Neuronal stem cell (in vitro differentiated cells): ENCODE data around the gene PIM3.

ENCODE experiments used
- DNase-seq: peaks from one replicate; pipeline ENCODE4 v3.0.0-alpha.2; 2013; ENCODE audit warnings: low spot score
- H2AFZ ChIP-seq: one replicate; pipeline ENCODE4 v1.6.1; 2013; ENCODE audit warnings: mild to moderate bottlenecking, low read length, inconsistent platforms
- H2AK5ac ChIP-seq: 2 replicates; pipeline ENCODE4 v1.6.1; 2013; ENCODE audit warnings: low read depth, mild to moderate bottlenecking, inconsistent platforms, low read length, moderate library complexity, mixed read lengths
- H2BK120ac ChIP-seq: 2 replicates; pipeline ENCODE4 v1.6.1; 2013; ENCODE audit warnings: low read depth, mild to moderate bottlenecking, inconsistent platforms, low read length, moderate library complexity, mixed read lengths
- H2BK12ac ChIP-seq: one replicate; pipeline ENCODE4 v1.6.1; 2013; ENCODE audit warnings: low read length, inconsistent platforms
- H2BK15ac ChIP-seq: 2 replicates; pipeline ENCODE4 v1.6.1; 2013; ENCODE audit warnings: mild to moderate bottlenecking, low read length, inconsistent platforms, mixed read lengths
- H2BK5ac ChIP-seq: one replicate; pipeline ENCODE4 v1.6.1; 2013; ENCODE audit warnings: inconsistent platforms, mild to moderate bottlenecking, low read length, moderate library complexity
- H3K14ac ChIP-seq: one replicate; pipeline ENCODE4 v1.6.1; 2013; ENCODE audit warnings: low read length, inconsistent platforms
- H3K18ac ChIP-seq: 2 replicates; pipeline ENCODE4 v1.6.1; 2013; ENCODE audit warnings: low read length, inconsistent platforms
- H3K23ac ChIP-seq: 2 replicates; pipeline ENCODE4 v1.6.1; 2013; ENCODE audit warnings: low read depth, mild to moderate bottlenecking, mixed read lengths, low read length, inconsistent platforms; ENCODE audit not compliant: poor library complexity
- H3K27ac ChIP-seq: replicated peaks from 3 replicates; pipeline ENCODE4 v1.5.1; 2013; ENCODE audit warnings: low read length, inconsistent platforms
- H3K27me3 ChIP-seq, 3 experiments: 2 replicates each; pipeline ENCODE4 v1.6.1; 2013; ENCODE audit warnings: low read length in 3 of 3, mild to moderate bottlenecking in 2 of 3, inconsistent platforms in 1 of 3, low read depth in 1 of 3, mixed read lengths in 1 of 3, moderate library complexity in 1 of 3; ENCODE audit not compliant: control insufficient read depth in 3 of 3, insufficient read depth in 3 of 3
- H3K36me3 ChIP-seq, 2 donors: replicated peaks in 1 of 2; 2 replicates each; pipeline ENCODE4 v1.6.1; 2013; ENCODE audit warnings: low read length in 2 of 2; ENCODE audit not compliant: control insufficient read depth in 2 of 2, insufficient read depth in 2 of 2
- H3K4ac ChIP-seq: 2 replicates; pipeline ENCODE4 v1.6.1; 2013; ENCODE audit warnings: inconsistent platforms, mild to moderate bottlenecking, low read length, moderate library complexity
- H3K4me1 ChIP-seq, 2 donors: 1 replicate in 1 of 2; 2 replicates in 1 of 2; pipeline ENCODE4 v1.6.1; 2013; ENCODE audit warnings: low read length in 2 of 2, low read depth in 1 of 2; ENCODE audit not compliant: control insufficient read depth in 2 of 2, insufficient read depth in 1 of 2
- H3K4me2 ChIP-seq: one replicate; pipeline ENCODE4 v1.6.1; 2013; ENCODE audit warnings: mild to moderate bottlenecking, low read length, inconsistent platforms; ENCODE audit not compliant: insufficient read depth, poor library complexity, severe bottlenecking
- H3K4me3 ChIP-seq, 2 donors: 2 replicates each; pipeline ENCODE4 v1.5.1; 2013; ENCODE audit warnings: low read length in 2 of 2, mild to moderate bottlenecking in 2 of 2, inconsistent platforms in 1 of 2, moderate library complexity in 1 of 2
- H3K79me1 ChIP-seq: one replicate; pipeline ENCODE4 v1.6.1; 2013; ENCODE audit warnings: low read depth, mild to moderate bottlenecking, inconsistent platforms, low read length, moderate library complexity
- H3K9ac ChIP-seq: one replicate; pipeline ENCODE4 v1.6.1; 2013; ENCODE audit warnings: mild to moderate bottlenecking, low read depth, low read length, inconsistent platforms; ENCODE audit not compliant: poor library complexity
- H3K9me3 ChIP-seq, 2 donors: replicated peaks in 1 of 2; 2 replicates each; pipeline versions ENCODE3 to v1.6.1; 2013; ENCODE audit warnings: low read length in 2 of 2, mild to moderate bottlenecking in 2 of 2, inconsistent platforms in 1 of 2, low read depth in 1 of 2, mixed read lengths in 1 of 2, moderate library complexity in 1 of 2; ENCODE audit not compliant: control insufficient read depth in 2 of 2, insufficient read depth in 1 of 2
- H4K8ac ChIP-seq: one replicate; pipeline ENCODE4 v1.6.1; 2013; ENCODE audit warnings: low read depth, mild to moderate bottlenecking, inconsistent platforms, low read length, moderate library complexity
- H4K91ac ChIP-seq: one replicate; pipeline ENCODE4 v1.6.1; 2013; ENCODE audit warnings: low read length, low read depth, mild to moderate bottlenecking, inconsistent platforms; ENCODE audit not compliant: poor library complexity
- WGBS, 2 donors: extraction: QIAGEN DNeasy Blood & Tissue Kit; methylation state at CpG; one replicate each; pipeline ENCODE4 v1.1.7; 2013; ENCODE audit warnings: missing lambda C conversion rate in 2 of 2, mixed read lengths in 1 of 2; ENCODE audit not compliant: insufficient read length in 2 of 2, insufficient replicate concordance in 1 of 2; ENCODE audit errors: extremely low coverage in 2 of 2; 5-methylcytosine and 5-hydroxymethylcytosine counted together

The PIM3 gene

DNA sequence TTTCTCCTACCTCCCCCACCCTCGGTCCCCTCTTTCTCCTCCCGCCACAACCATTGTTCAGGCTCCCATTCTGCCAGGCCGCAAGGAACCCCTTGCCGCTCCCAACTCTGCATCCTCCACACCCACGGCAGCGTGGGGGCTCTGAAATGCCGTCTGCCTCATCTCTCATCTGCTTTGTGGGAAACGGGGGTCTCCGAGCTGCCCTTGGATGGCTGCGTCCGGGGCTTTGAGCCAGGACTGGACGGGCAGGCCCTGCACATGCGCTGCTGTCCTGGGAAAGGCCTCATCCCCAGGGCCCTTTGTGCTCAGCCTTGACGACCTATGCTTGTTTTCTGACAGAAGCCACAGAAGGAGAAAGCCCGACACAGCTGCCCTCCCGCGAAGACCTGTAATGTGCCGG, 33.7 kb upstream of the PIM3 start:
- H3K9ac ChIP-seq = peak overlapping the region; percentile 7
- H3K4ac ChIP-seq = no peak overlapping the region
- peak overlapping the region; percentile 95 for H2AFZ ChIP-seq
- H3K27ac ChIP-seq = peak overlapping the region; percentile 36
- peaks cover 3 to 5% of the 10 kb centered on the region in 2 donors for H3K4me1 ChIP-seq
- no peak overlapping the region for H2BK15ac ChIP-seq
- peaks cover 5 to 6% of the 10 kb centered on the region in 2 donors for H3K36me3 ChIP-seq
- H2BK5ac ChIP-seq = no peak overlapping the region
- H3K4me2 ChIP-seq = no peak overlapping the region
- no peak overlapping the region for H2BK12ac ChIP-seq
- H3K27me3 ChIP-seq = peaks cover 0 to 12% (median 10%) of the 10 kb centered on the region in 3 experiments
- no peak overlapping the region for H3K23ac ChIP-seq
- no peak overlapping the region for H2AK5ac ChIP-seq
- H3K4me3 ChIP-seq = no peak overlapping the region
- peak overlapping the region; percentile 12 for H3K18ac ChIP-seq
- no CpG with 5 or more reads among the region's 18 CpGs for WGBS, 2 donors
- no peak overlapping the region for H4K91ac ChIP-seq
- DNase-seq = no peak
- H2BK120ac ChIP-seq = no peak overlapping the region
- no peak overlapping the region for H3K14ac ChIP-seq
- H3K9me3 ChIP-seq = no peaks in the 10 kb centered on the region
- H4K8ac ChIP-seq = no peak overlapping the region
- H3K79me1 ChIP-seq = peaks cover 3% of the 10 kb centered on the region

DNA sequence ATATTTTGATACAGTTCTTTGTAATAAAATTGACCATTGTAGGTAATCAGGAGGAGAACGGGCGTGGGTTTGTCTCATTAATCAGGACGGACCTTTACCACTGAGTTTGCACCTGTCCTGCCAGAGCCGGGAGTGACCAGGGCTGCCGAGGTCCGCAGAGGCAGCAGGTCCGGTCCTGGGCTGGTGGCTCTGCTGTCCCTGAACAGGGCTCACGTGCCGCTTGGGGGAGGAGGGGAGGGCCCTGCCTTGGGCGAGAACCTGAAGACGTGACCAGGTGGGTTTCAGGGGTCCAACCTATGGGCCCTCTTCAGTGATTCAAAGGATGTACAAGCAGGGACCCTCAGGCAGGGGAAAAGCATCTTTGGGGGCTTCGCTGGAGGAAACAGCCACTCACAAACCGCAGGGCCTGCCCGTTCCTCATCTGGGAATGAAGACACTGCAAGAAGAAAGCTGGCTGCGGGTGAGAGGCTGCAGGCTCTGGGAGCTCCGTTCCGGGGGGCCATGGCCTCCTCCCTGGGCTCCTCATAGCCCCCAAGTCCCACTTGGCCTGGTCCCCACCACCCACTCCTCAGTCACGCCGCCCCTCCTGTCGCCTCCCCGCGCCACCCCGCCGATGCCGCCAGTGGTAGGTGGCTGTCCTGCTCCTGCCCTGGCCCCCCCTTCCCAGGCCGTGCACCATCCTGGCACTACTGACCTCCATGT, 32.9 kb upstream of the PIM3 start:
- Histone ChIP-seq H3K9me3 (no peaks in the 10 kb centered on the region), H3K27me3 (peaks cover 0 to 12% (median 10%) of the 10 kb centered on the region in 3 experiments), H2AK5ac (peak overlapping the region; percentile 75), H2BK12ac (peak overlapping the region; percentile 58), H3K4me2 (no peak overlapping the region), H3K27ac (no peak overlapping the region), H2AFZ (peak overlapping the region; percentile 95), H3K9ac (no peak overlapping the region), H3K36me3 (peaks cover 5 to 6% of the 10 kb centered on the region in 2 donors), H2BK5ac (peak overlapping the region; percentile 66), H3K79me1 (peaks cover 3% of the 10 kb centered on the region), H3K4me3 (no peak overlapping the region), H3K4me1 (peaks cover 3 to 5% of the 10 kb centered on the region in 2 donors), H3K23ac (peak overlapping the region; percentile 80), H4K91ac (peak overlapping the region; percentile 3), H3K4ac (no peak overlapping the region), H4K8ac (peak overlapping the region; percentile 43), H2BK120ac (no peak overlapping the region), H3K18ac (peak overlapping the region; percentile 80), H2BK15ac (peak overlapping the region; percentile 75), H3K14ac (no peak overlapping the region)
- no CpG with 5 or more reads among the region's 26 CpGs for WGBS, 2 donors
- no peak for DNase-seq

DNA sequence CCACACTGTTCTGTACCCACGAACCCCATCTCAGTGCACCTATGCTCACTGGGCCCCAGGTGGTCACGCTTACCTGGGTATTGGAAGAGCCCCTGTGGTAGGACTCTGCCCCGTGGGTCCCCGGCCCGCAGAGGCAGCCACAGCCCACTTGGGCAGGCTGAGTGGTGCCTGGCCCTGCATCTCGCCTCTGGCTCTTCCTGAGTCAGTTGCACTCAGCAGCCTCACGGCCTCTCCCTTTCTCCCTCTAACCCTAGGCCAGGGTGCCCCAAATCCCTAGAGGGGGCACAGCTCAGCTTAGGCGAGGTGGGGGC, 32.4 kb upstream of the PIM3 start:
- peaks cover 5 to 6% of the 10 kb centered on the region in 2 donors for H3K36me3 ChIP-seq
- WGBS, 2 donors = no CpG with 5 or more reads among the region's 8 CpGs
- H3K4me1 ChIP-seq = peaks cover 3 to 5% of the 10 kb centered on the region in 2 donors
- peak overlapping the region; percentile 66 for H2BK5ac ChIP-seq
- H3K18ac ChIP-seq = peak overlapping the region; percentile 38
- H3K27ac ChIP-seq = no peak overlapping the region
- no peak for DNase-seq
- H3K23ac ChIP-seq = peak overlapping the region; percentile 80
- H3K9ac ChIP-seq = no peak overlapping the region
- H4K91ac ChIP-seq = peak overlapping the region; percentile 3
- H3K4ac ChIP-seq = no peak overlapping the region
- H2BK120ac ChIP-seq = no peak overlapping the region
- H3K4me3 ChIP-seq = no peak overlapping the region
- H3K14ac ChIP-seq = no peak overlapping the region
- no peak overlapping the region for H3K4me2 ChIP-seq
- H2AK5ac ChIP-seq = peak overlapping the region; percentile 90
- H3K9me3 ChIP-seq = no peaks in the 10 kb centered on the region
- peak overlapping the region; percentile 43 for H4K8ac ChIP-seq
- peak overlapping the region; percentile 41 for H2BK12ac ChIP-seq
- peaks cover 0 to 12% (median 10%) of the 10 kb centered on the region in 3 experiments for H3K27me3 ChIP-seq
- no peak overlapping the region for H2AFZ ChIP-seq
- H3K79me1 ChIP-seq = peaks cover 3% of the 10 kb centered on the region
- H2BK15ac ChIP-seq = peak overlapping the region; percentile 75

DNA sequence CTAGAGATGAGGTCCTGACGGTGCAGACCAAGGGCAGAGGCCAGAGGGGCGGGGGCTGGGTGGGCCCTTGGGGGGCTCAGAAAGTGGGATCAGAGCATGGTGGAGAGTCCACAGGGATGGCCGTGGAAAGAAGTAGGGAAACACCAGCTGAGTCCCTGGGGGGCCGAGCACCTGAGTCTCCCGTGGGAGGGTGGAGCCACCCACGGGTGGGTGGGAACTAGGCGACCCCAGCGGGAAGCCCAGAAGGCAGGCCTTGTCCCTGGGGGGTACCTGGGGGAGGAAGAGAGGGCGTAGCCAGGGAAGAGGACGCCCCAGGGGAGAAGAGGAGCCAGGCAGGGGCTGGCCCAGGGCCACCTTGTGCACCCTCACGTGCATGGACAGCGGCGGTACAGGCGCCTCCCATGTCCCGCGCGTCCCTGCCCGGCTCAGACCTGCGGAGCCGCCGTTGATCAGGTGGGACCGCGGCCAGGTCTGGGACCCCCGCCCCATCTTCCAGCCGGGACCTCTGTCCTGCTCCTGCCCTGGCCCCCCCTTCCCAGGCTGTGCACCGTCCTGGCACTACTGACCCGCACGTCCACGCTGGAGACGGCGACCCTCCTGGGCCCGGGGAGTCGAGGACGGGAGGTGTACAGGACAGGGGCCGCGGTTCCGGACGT, 31.9 kb upstream of the PIM3 start:
- H3K36me3 ChIP-seq = peaks cover 5 to 6% of the 10 kb centered on the region in 2 donors
- H4K91ac ChIP-seq = no peak overlapping the region
- no peak overlapping the region for H3K27ac ChIP-seq
- H3K4ac ChIP-seq = no peak overlapping the region
- peak overlapping the region; percentile 92 for H2AFZ ChIP-seq
- no peak overlapping the region for H3K4me3 ChIP-seq
- peak overlapping the region; percentile 25 for H3K4me2 ChIP-seq
- H3K4me1 ChIP-seq = peaks cover 5 to 7% of the 10 kb centered on the region in 2 donors
- no peak for DNase-seq
- peaks cover 0 to 12% (median 10%) of the 10 kb centered on the region in 3 experiments for H3K27me3 ChIP-seq
- peak overlapping the region; percentile 44 for H3K18ac ChIP-seq
- peak overlapping the region; percentile 75 for H2BK15ac ChIP-seq
- no CpG with 5 or more reads among the region's 38 CpGs for WGBS, 2 donors
- H2AK5ac ChIP-seq = peak overlapping the region; percentile 90
- H2BK5ac ChIP-seq = no peak overlapping the region
- H3K23ac ChIP-seq = no peak overlapping the region
- peaks cover 3% of the 10 kb centered on the region for H3K79me1 ChIP-seq
- H3K9ac ChIP-seq = no peak overlapping the region
- H3K9me3 ChIP-seq = no peaks in the 10 kb centered on the region
- H2BK12ac ChIP-seq = no peak overlapping the region
- H2BK120ac ChIP-seq = no peak overlapping the region
- peak overlapping the region; percentile 47 for H3K14ac ChIP-seq
- H4K8ac ChIP-seq = peak overlapping the region; percentile 65
